A204.1 (cell line): ENCODE data around the gene POLR3A.

Source experiments
- FAIRE-seq: peaks from 2 replicates; lab custom pipeline; 2012; peaks lifted over from hg19 to GRCh38; lab: Jason Lieb, UNC

The POLR3A gene

DNA sequence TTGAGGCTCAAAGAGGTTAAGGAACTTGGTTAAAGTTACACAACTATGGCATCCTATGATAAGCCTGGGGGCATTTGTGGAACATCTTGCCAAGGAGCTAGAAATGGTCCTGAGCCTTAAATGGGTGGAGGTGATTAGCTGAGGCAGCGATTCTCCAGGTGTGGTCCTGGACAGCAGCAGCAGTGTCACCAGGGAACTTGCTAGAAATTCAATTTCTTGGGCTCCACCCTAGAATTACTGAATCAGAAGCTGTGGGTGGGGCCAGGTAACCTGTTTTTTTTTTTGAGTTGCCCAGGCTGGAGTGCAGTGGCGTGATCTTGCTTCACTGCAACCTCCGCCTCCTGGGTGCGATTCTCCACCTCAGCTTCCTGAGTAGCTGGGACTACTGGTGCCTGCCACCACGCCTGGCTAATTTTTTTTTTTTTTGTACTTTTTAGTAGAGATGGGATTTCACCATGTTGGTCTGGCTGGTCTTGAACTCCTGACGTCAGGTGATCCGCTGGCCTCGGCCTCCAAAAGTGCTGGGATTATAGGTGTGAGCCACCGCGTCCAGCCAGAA is 17.5 kb upstream of the POLR3A start:
- FAIRE-seq = no peak

GRCh38 chr10:78045856-78046255 is 16.5 kb upstream of the POLR3A start:
- FAIRE-seq = no peak

GRCh38 chr10:78045237-78045636 is 15.9 kb upstream of the POLR3A start:
- no peak for FAIRE-seq

- FAIRE-seq = no peak
Measured at GRCh38 chr10:78044699-78045098, 15.4 kb upstream of the POLR3A start.

DNA sequence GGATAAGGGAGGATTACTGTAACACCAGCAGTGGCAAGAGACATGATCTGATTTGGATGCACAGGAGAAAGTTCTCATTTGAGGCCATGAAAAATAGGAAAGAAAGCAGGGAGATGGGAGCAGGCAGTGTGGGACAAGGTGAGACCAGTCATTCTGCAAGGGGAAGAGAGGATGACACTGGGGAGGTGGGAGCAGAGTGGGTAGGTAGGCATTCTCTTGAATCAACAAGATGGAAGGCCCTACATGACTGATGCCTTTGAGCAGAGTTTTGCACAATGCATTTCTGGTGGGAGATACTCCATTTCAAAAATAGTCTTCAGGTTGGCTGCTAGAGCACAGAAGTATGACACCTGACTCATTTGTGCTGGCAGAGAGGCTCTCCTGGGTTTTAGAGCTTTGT is 14.9 kb upstream of the POLR3A start:
- FAIRE-seq = no peak

- no peak for FAIRE-seq
Measured at GRCh38 chr10:78042752-78043104, 13.4 kb upstream of the POLR3A start.

DNA sequence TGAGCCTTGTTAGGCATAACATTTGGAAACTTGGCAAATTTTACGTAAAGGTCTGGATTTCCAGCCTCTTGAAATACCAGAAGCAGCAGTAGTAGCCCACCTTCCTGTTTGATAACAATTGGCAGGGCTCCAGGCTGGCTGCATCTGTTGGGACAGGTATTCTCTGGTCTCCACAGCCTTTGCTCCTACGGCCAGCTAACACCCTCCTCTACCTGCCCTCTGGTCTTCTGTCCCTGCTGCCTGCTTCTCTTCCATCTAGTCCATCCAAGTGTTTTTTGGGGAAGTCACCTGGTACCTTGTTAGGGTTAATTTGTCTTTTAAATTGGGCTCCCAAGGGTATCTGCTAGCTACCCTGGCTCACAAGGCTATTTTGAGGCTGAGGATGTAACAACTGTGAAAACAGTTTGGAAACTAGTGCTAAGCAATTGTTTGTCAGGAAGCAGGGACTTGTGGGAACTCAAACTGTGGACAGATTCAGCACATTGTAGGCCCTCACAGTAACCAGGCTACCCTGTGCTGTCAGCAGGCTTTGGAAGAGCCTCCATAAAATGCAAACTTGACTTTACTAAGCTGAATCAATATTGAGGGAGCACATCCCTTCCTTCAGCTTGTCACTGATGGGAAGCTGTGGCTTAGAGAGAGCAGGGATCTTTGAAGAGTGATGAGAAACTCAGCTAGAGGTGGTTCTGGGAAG is 12.9 kb upstream of the POLR3A start:
- no peak for FAIRE-seq

DNA sequence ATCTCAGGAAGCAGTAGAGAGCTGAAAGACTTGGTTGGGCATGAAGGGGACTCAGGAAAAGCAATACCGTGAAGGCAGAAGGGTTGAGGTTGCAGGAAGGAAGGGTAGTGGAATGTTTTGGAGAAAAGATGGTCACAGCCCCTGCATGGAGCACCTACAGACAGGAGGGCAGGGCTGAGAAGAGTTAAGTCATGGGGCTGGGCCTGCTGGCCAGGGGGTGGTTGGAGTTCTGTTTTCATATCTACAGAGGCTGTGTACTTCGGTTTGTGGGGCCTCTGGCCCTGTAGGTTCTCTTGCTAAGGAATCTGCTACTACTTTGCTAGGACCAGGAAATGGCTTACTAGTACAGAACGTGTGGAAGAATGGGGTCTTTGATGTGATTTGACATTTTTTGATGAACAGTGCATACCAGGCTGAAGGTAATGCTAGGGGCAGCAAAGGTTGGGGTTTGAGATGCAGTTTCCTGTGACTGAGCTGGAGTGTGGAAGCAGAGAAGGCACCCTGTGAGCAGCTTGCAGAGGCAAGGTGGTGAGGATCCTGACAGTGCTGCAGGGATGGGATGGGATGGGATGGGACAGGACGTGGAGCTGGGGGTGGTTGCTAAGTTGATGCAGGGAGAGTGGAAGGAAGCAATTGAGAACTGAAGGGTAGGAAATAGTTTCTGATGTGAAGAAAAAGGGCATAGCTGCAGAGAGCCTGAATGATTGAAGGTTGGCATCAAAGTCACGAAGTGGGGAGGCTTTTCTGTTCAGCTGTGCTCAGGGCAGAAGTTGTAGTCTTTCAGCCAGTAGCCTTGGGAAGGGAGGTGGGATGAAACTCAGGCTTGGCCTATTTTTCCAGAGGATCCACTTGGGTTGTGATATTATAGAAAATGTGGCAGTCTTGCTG is 12.1 kb upstream of the POLR3A start:
- FAIRE-seq = no peak

GRCh38 chr10:78039743-78040142 is 10.4 kb upstream of the POLR3A start:
- no peak for FAIRE-seq

DNA sequence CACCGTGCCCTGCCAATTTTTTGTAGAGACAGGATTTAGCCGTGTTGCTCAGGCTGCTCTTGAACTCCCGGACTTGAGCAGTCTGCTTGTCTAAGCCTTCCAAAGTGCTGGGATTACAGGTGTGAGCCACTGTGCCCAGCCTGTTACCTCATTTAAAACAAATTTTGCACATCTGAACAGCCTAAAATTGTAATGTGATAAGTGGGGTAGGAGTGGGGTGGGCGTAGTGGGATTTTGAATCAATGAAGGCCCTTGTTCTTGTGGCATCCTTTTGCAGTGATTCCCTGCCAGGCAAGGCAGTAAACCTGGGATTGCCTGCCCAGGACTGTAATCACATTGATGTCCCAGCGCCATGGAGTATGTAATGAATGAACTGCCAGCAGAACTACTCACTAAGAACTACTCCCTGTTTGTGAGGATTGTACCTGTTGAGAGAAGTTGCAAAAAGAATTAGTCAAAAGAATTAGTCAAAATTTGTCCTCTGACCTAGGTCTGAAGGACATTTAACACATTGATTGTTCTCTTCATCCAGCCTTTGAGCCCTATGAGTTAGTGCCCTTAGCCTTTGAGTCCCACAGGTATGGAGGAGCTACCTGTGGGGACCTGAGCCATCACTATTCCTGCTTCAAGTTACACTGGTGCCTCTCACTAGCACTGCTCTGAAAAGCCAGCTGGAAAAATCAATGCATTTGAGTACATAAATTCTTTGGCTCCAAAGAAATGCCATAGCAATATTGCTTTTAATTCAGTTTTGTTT is 9.7 kb upstream of the POLR3A start:
- FAIRE-seq = no peak

- FAIRE-seq = no peak
Measured at GRCh38 chr10:78038105-78038504, 8.8 kb upstream of the POLR3A start.

DNA sequence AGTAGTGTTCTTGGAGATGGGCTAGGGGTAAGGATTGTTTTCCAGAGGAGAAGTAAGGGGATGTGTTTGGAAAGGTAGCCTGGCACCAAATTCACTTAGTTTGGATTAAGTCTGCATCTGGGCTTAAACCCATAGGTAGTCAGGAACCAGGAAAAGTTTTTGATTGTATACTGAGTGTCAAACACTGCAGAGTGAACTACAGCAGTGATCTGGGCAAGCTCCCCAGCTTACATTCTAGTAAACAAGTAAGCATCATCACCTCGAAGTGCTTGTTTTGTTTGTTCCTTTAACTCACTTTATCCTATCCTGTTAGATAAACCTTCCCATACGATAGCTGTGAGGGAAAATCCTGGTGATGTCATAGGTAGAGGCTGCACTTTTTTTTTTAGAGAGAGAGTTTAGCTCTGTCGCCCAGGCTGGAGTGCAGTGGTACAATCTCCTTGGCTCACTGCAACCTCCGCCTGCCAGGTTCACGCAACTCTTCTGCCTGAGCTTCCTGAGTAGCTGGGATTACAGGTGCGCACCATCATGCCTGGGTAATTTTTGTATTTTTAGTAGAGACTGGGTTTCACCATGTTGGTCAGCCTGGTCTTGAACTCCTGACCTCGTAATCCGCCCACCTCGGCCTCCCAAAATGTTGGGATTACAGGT is 6.7 kb upstream of the POLR3A start:
- no peak for FAIRE-seq

DNA sequence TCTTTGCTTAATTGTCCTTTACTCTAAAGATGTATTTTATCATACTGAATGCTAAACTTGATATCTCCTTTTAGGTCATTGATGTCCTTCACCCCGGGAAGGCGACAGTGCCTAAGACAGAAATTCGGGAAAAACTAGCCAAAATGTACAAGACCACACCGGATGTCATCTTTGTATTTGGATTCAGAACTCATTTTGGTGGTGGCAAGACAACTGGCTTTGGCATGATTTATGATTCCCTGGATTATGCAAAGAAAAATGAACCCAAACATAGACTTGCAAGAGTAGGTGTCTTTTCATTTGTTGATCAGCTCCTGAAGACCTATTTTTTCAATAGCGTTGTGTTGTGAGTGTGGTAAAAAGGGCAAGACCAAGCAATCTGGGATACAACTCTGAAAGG is 6.1 kb upstream of the POLR3A start:
- FAIRE-seq = no peak

GRCh38 chr10:78035025-78035424 is 5.7 kb upstream of the POLR3A start:
- FAIRE-seq = no peak

DNA sequence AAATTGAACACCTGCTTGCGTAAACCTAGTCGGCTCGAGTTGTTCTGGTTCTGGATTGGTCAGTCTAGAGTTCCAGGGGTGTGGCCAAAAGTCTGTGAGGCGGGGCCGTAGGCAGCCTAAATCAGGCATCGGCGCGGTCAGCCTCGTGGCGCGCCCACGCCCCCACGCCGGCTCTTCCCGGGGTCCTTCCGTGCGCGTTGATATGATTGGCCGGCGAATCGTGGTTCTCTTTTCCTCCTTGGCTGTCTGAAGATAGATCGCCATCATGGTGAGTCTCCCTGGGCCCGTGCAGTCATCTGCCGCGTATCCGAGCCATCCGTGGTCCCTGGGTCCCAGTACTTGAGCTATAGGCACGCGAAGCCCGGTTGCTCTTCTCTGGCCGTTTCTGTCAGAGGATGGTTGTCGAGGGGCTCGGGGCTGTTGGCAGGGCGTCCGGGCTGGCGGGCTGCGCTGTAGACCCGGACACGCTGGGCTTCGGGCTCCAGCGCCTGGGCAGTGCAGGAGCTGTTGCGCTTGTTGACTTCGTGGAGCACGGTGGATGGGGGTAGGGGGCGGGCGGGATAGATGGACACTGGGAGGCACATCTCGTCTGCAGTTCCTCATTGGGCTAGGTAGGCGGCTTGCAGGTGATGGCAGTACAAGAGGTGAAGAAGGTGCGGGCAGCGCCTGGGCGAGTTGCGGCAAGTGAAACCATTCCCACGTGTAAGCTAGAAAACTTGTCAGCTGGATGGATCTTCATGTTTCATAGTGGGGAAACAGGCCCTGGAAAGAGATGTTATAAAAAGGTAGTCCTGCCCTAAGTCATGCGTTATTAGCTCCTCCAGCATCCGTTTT is 4.5 kb upstream of the POLR3A start, which contains the start of gene RPS24:
Gene RPS24, plus strand, starts transcription at position 227 of the 834 bp plus-strand sequence. Its CDS starts 39 bp downstream, at position 266.
- peak; percentile 99 for FAIRE-seq

DNA sequence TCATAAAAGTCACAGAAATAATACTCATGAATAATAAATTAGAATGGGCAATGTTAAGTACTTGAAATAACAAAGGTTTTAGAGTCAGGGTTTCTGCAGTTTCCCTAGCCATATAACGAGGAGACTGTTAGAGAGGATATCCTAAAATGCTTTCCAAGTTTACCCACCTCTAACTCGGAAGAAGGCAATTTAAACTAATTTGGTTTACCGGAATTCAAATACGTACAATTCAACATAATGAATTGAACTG is 4.0 kb upstream of the POLR3A start:
- no peak for FAIRE-seq

GRCh38 chr10:78028438-78029268 is 662 bp downstream of the POLR3A start:
- no peak for FAIRE-seq

- FAIRE-seq = no peak
Measured at GRCh38 chr10:78025685-78026364, 3.5 kb downstream of the POLR3A start.

DNA sequence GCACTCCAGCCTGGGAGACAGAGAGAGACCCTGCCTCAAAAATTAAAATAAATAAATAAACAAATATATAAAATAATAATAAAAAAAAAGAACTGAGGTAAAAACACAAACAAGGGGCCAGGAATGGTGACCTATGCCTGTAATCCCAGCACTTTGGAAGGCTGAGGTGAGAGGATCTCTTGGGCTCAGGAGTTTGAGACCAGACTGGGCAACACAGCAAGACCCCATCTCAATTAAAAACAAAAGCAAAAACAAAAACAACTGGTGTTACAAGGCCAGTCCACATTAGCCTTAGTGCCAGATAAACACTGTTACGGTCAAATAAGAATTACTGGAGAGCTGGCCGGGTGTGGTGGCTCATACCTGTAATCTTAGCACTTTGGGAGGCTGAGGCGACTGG is 5.6 kb downstream of the POLR3A start:
- no peak for FAIRE-seq

DNA sequence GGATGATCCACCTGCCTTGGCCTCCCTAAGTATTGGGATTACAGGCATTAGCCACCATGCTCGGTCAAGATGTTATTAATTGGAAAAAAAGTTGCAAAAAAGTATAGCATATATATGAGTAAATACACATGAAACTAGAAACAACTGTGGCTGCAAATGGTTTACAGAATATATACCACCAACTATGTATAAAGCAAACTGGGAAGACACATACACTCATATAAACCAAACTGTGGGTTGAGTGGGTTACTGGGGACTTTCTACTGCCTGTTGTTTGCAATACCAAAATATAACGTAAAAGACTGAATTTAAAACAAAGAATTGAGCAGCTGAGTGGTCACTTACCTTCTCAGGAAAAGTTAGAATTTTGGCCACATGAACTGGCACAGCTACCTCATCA is 8.1 kb downstream of the POLR3A start:
- FAIRE-seq = no peak
